ENCODE measurements around the gene MAPKAP1.

Gene MAPKAP1

DNA sequence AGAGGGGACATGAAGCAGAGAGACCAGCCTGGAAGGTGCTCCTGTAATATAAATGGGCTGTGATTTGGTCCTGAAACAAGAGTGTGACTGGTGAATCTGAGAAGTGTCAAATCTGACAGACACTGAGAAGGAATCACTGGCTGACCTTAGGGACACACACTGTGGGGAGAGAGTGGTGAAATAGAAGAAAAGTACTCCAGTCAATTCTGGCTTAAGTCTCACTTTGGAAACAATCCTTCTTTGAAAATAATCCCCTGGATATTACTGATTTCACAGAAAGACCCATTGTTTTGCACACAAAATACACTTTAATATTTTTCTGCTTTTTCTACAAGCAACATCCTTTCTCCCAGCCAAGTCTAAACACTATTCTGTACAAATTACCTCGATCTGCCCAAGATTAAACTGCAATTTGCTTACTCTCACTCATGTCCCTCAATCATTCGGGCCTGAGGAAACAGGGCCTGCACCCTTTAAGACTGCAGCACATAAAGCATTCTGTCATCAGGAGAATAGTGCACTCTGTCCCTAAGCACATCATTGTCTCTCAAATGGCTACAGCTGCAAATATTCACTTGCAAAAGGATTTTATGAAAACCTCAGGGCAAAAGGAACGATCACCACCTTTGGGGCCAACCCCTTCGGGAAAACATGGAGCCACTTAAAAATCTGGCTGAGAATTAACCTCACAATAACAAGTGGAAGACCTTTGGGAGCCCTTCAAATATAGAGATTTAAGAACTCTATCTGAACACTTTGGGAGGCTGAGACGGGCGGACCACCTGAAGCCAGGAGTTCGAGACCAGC lies 68.6 kb downstream of the MAPKAP1 start:
- peaks cover 34 to 39% of the 10 kb centered on the region in 2 donors for H3K4me1 Mint-ChIP-seq (ENCODE audit: low read depth in 2 of 2)
- no peaks in the 10 kb centered on the region for H3K36me3 Mint-ChIP-seq (ENCODE audit: insufficient read depth)
- ATAC-seq (replicated peaks), result no peak
- H3K27ac Mint-ChIP-seq, result no peak overlapping the region
- H3K9me3 Mint-ChIP-seq, result no peaks in the 10 kb centered on the region
- no peak for DNase-seq
- H3K27me3 Mint-ChIP-seq, result no peaks in the 10 kb centered on the region
- no peak overlapping the region for H3K4me3 Mint-ChIP-seq

DNA sequence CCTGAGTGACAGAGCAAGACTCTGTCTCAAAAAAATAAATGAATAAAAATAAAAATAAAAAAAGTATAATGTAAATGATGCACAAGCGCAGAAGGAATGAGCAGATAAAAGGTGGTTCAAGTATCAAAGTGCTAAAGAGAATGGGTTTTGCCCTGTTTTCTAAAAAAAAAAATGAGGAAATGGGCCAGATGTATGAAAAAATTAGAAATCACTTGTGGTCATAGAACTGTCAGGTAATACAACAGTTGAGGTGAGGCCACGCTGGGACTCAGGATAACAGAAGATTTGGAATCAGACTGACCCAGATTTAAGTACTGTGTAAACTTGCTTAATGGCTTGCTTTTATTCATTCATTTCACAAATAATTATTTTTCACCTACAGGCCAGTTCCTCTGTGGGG lies 69.8 kb downstream of the MAPKAP1 start:
- ATAC-seq (replicated peaks), result no peak
- H3K36me3 Mint-ChIP-seq (ENCODE audit: insufficient read depth), result no peaks in the 10 kb centered on the region

GRCh38 chr9:125635888-125636287 lies 71.1 kb downstream of the MAPKAP1 start:
- Mint-ChIP-seq H3K4me3 (peak overlapping the region in 1 of 2 donors; percentile 17), H3K27me3 (no peaks in the 10 kb centered on the region), H3K4me1 (ENCODE audit: low read depth in 2 of 2) (peaks cover 54 to 59% of the 10 kb centered on the region in 2 donors), H3K27ac (peak overlapping the region in 1 of 2 donors; percentile 12), H3K36me3 (ENCODE audit: insufficient read depth) (no peaks in the 10 kb centered on the region), H3K9me3 (no peaks in the 10 kb centered on the region)
- DNase-seq (no peak), ATAC-seq (replicated peaks) (no peak)

More for the DNA sequence above, 69.8 kb downstream of the MAPKAP1 start:
- H3K27ac Mint-ChIP-seq, result peak overlapping the region in 1 of 2 donors; percentile 32
- H3K4me1 Mint-ChIP-seq (ENCODE audit: low read depth in 2 of 2), result peaks cover 43 to 48% of the 10 kb centered on the region in 2 donors
- no peaks in the 10 kb centered on the region for H3K9me3 Mint-ChIP-seq
- no peak for DNase-seq
- no peak overlapping the region for H3K4me3 Mint-ChIP-seq
- H3K27me3 Mint-ChIP-seq, result no peaks in the 10 kb centered on the region

DNA sequence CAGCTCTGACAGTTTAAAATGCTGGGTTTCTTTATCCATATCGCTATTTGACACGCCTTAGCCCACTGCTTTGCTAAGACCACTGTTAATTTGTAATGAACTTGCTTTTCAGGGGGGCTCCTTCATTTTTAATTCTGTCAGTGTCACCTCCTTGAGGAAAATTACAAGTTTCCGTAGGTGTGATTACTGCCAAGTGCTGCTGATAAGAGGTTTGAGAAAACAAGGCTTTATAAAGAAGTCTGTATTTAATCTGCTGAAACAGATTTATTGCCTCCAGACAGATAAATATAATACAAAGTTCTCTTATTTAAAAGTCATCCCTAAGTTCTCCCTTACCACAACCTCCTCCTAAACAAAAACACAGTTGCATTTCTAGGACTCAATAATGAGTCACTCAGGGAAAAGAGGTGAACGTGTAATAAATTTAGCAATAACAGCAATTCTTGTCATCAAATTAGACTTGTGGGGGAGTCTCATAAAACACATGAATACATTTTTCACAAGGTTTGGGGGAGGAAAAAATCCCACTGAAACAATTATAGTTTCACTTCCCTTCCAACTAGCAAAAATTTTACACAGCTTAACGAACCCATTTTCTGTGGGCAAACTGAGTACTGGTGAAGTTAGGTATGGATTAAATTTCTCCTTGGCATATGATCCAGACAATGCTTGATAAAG lies 72.8 kb downstream of the MAPKAP1 start:
- Mint-ChIP-seq H3K4me1 (ENCODE audit: low read depth in 2 of 2) (peaks cover 51 to 57% of the 10 kb centered on the region in 2 donors), H3K9me3 (no peaks in the 10 kb centered on the region), H3K4me3 (no peak overlapping the region), H3K27me3 (no peaks in the 10 kb centered on the region), H3K36me3 (ENCODE audit: insufficient read depth) (no peaks in the 10 kb centered on the region), H3K27ac (no peak overlapping the region)
- DNase-seq (no peak), ATAC-seq (replicated peaks) (no peak)

- H3K9me3 Mint-ChIP-seq, result no peaks in the 10 kb centered on the region
- H3K4me3 Mint-ChIP-seq, result no peak overlapping the region
- H3K27ac Mint-ChIP-seq, result no peak overlapping the region
- DNase-seq (no peak), ATAC-seq (replicated peaks) (no peak)
- H3K4me1 Mint-ChIP-seq (ENCODE audit: low read depth in 2 of 2), result peaks cover 49 to 60% of the 10 kb centered on the region in 2 donors
- no peaks in the 10 kb centered on the region for H3K36me3 Mint-ChIP-seq (ENCODE audit: insufficient read depth)
- H3K27me3 Mint-ChIP-seq, result no peaks in the 10 kb centered on the region
These were observed 73.8 kb downstream of the MAPKAP1 start for GRCh38 chr9:125633116-125633745.

DNA sequence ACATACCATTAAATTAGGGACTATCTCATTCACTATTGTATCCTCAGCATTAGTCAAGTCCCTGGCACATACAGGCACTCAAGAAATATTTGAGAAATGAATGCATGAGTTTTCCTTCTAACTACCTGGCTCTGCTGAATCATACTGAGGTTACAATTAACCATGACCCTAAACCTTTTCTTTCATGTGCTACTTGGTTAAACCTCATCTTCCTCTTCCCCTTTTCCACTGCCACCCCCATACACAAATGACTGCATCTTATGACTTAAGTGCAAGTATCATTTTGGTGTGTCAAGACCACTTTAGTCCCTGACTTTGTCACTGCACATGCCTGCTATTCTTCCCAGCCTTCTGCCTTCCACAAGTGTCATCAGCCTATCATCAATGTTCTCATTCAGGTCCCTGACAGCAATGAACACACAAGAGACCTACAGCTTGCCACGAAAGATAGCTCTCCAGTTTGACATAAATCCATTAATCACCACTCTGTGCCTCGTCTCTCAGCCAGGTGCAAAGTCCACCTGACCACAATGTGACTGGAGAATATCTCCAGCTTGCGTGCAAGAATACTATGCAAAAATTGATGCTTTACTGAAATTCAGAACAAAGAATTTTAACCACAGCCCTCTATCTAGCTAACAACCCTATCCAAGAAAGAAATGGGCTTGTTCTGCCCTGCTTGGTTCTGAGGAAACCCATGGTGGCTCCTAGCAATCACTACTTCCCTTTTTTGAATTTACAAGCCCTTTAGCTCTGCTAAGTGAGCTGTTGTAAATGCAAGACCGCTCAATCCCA lies 74.5 kb downstream of the MAPKAP1 start:
- H3K27me3 Mint-ChIP-seq, result no peaks in the 10 kb centered on the region
- DNase-seq (no peak), ATAC-seq (replicated peaks) (peak; percentile 64)
- H3K36me3 Mint-ChIP-seq (ENCODE audit: insufficient read depth), result no peaks in the 10 kb centered on the region
- H3K4me1 Mint-ChIP-seq (ENCODE audit: low read depth in 2 of 2), result peaks cover 43 to 58% of the 10 kb centered on the region in 2 donors
- no peak overlapping the region for H3K27ac Mint-ChIP-seq
- no peaks in the 10 kb centered on the region for H3K9me3 Mint-ChIP-seq
- H3K4me3 Mint-ChIP-seq, result peak overlapping the region in 1 of 2 donors; percentile 1

DNA sequence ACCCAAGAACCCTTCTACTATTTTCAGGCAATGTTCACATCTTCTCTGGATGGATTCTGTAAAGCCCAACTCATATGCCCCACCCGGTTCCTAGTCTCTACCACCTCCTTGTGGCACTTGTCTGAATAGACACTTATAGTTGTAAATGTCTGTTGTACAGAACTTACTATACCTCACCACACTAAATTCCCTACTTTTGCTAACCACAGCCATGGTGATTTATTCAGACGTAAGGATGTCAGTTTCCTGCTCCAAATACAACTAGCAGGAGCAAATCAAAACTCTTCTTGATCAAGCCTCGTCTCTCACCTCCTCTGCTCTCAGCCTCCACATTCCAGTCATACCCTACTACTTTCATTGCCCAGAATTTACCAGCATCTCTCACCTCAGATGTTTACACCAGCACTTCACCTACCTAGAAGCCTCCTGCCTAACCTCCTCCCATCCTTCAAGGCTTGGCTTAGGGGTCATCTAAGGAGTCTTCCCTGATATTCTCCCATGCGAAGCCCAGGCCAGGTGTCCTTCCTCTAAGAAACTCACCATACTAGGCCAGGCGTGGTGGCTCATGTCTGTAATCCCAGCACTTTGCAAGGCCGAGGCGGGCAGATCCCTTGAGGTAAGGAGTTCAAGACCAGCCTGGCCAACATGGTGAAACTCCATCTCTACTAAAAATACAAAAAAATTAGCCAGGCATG lies 75.5 kb downstream of the MAPKAP1 start:
- H3K4me1 Mint-ChIP-seq (ENCODE audit: low read depth in 2 of 2), result peaks cover 43 to 55% of the 10 kb centered on the region in 2 donors
- H3K27me3 Mint-ChIP-seq, result no peaks in the 10 kb centered on the region
- H3K9me3 Mint-ChIP-seq, result no peaks in the 10 kb centered on the region
- DNase-seq (peak in 2 of 3 experiments; percentile 9 to 11), ATAC-seq (replicated peaks) (peak; percentile 68)
- H3K4me3 Mint-ChIP-seq, result peak overlapping the region in 1 of 2 donors; percentile 3
- peak overlapping the region; percentile 0 to 64 for H3K27ac Mint-ChIP-seq
- no peaks in the 10 kb centered on the region for H3K36me3 Mint-ChIP-seq (ENCODE audit: insufficient read depth)

DNA sequence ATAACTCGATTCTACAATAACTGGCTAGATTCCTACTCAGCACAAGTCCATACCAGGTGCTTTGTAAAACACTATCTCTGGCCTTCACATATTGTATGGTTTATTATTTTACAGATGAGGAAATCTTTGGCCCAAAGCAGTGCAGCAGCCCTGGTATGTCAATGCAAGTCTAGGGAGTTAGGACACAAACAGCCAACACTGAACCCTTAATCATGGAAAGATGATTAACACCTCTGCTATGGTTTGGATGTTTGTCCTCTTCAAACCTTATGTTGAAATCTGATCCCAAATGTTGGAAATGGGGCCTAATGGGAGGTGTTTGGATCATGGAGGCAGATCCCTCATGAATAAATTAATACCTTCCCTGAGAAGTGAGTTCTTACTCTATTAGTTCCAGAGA lies 76.6 kb downstream of the MAPKAP1 start:
- peaks cover 34 to 45% of the 10 kb centered on the region in 2 donors for H3K4me1 Mint-ChIP-seq (ENCODE audit: low read depth in 2 of 2)
- ATAC-seq (replicated peaks) (no peak), DNase-seq (no peak)
- H3K9me3 Mint-ChIP-seq, result no peaks in the 10 kb centered on the region
- no peak overlapping the region for H3K4me3 Mint-ChIP-seq
- H3K36me3 Mint-ChIP-seq (ENCODE audit: insufficient read depth), result no peaks in the 10 kb centered on the region
- H3K27ac Mint-ChIP-seq, result no peak overlapping the region
- no peaks in the 10 kb centered on the region for H3K27me3 Mint-ChIP-seq

DNA sequence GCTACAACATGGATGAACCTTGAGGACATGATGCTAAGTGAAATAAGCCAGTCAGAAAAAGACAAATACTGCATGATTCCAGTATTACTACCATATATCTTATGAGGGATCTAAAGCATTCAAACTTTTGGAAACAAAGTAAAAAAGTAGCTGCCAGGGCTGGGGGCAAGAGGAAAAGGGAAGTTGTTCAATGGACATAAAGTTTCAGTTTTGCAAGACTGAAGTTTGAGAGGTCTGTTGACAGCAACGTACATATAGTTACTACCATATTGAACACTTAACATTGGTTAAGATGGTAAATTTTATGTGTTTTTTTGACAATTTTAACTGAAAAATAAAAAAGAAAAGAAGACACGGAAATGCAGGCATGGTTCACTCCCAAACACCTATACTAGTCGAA lies 77.6 kb downstream of the MAPKAP1 start:
- ATAC-seq (replicated peaks) (no peak), DNase-seq (no peak)
- peaks cover 26 to 35% of the 10 kb centered on the region in 2 donors for H3K4me1 Mint-ChIP-seq (ENCODE audit: low read depth in 2 of 2)
- no peaks in the 10 kb centered on the region for H3K27me3 Mint-ChIP-seq
- H3K4me3 Mint-ChIP-seq, result no peak overlapping the region
- H3K27ac Mint-ChIP-seq, result peak overlapping the region in 1 of 2 donors; percentile 35
- no peaks in the 10 kb centered on the region for H3K9me3 Mint-ChIP-seq
- no peaks in the 10 kb centered on the region for H3K36me3 Mint-ChIP-seq (ENCODE audit: insufficient read depth)

GRCh38 chr9:125626187-125626586 lies 80.8 kb downstream of the MAPKAP1 start:
- peaks cover 15 to 24% of the 10 kb centered on the region in 2 donors for H3K4me1 Mint-ChIP-seq (ENCODE audit: low read depth in 2 of 2)
- no peaks in the 10 kb centered on the region for H3K27me3 Mint-ChIP-seq
- no peak for DNase-seq
- no peak for ATAC-seq (replicated peaks)
- no peaks in the 10 kb centered on the region for H3K36me3 Mint-ChIP-seq (ENCODE audit: insufficient read depth)
- H3K4me3 Mint-ChIP-seq, result no peak overlapping the region
- no peaks in the 10 kb centered on the region for H3K9me3 Mint-ChIP-seq
- no peak overlapping the region for H3K27ac Mint-ChIP-seq

DNA sequence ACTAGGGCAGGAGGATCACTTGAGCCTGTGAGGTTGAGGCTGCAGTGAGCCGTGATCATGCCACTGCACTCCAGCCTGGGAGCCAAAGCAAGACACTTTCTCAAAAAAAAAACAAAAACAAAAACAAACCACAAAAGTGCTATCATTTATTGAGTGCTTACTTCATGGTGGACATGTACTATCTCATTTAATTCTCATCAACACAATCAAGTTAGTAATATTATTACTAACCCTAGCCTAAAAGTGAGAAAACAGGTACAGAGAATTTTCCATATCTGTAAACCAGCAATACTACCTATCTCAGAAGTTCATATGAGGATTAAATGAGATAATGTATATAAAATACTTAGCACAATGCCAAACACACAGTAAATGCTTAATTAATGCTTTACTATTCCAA lies 85.8 kb downstream of the MAPKAP1 start:
- Mint-ChIP-seq H3K27me3 (no peaks in the 10 kb centered on the region), H3K27ac (no peak overlapping the region), H3K36me3 (ENCODE audit: insufficient read depth) (no peaks in the 10 kb centered on the region), H3K4me1 (ENCODE audit: low read depth in 2 of 2) (peaks cover 11 to 16% of the 10 kb centered on the region in 2 donors), H3K4me3 (no peak overlapping the region), H3K9me3 (no peaks in the 10 kb centered on the region)
- no peak for ATAC-seq (replicated peaks)
- no peak for DNase-seq

- Mint-ChIP-seq H3K4me3 (no peak overlapping the region), H3K9me3 (no peaks in the 10 kb centered on the region), H3K36me3 (ENCODE audit: insufficient read depth) (no peaks in the 10 kb centered on the region), H3K27me3 (no peaks in the 10 kb centered on the region), H3K4me1 (ENCODE audit: low read depth in 2 of 2) (peaks cover 12 to 16% of the 10 kb centered on the region in 2 donors), H3K27ac (no peak overlapping the region)
- DNase-seq, result no peak
- ATAC-seq (replicated peaks), result no peak
These were observed 86.8 kb downstream of the MAPKAP1 start for GRCh38 chr9:125620216-125620615.

Measured in effector memory CD8-positive, alpha-beta T cell (primary cell).